ENCODE measurements around the gene ZFP36L1.

Gene ZFP36L1, protein sequence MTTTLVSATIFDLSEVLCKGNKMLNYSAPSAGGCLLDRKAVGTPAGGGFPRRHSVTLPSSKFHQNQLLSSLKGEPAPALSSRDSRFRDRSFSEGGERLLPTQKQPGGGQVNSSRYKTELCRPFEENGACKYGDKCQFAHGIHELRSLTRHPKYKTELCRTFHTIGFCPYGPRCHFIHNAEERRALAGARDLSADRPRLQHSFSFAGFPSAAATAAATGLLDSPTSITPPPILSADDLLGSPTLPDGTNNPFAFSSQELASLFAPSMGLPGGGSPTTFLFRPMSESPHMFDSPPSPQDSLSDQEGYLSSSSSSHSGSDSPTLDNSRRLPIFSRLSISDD

DNA sequence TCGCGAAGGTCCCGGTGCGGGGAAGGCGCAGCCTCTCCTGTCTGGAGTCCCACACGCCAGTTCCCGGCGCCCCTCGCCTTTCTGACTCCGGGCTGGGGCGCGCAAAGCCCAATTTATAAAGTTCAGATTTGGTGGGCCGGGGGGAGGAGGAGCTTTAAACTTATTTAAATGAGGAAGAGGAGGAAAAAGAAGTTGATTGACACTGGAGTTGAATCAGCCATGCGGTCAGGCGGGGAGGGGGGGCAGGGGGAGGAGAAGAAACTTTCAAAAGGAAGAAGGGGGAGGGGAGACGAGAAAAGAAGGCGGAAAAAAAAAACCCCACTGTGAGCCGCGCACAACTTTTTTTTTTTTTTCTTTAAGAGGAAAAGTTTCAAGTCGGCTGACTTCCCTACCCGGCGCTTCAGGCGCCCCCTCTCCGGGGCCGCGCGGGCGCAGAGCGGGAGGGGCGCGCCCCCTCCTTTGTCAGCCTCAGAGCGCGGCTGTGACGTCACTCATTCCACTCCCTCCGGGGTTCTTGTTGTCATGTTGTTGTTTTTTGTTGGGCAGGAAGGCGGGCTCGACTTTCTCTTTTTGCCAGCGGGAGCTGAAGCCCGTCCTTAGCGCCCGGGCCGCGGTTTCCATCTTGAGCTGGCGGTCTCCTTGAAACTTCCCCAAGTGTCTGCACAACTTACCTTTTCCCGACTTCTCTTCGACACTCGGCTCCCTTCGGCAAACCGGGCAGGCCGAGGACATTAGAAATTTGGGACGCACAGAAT lies at the start of gene ZFP36L1:
Gene ZFP36L1 (minus strand): TSS at position 89 of the 755 bp plus-strand sequence. CDS start 129 bp downstream, outside the sequence.
- DNase-seq = peak; percentile 70

DNA sequence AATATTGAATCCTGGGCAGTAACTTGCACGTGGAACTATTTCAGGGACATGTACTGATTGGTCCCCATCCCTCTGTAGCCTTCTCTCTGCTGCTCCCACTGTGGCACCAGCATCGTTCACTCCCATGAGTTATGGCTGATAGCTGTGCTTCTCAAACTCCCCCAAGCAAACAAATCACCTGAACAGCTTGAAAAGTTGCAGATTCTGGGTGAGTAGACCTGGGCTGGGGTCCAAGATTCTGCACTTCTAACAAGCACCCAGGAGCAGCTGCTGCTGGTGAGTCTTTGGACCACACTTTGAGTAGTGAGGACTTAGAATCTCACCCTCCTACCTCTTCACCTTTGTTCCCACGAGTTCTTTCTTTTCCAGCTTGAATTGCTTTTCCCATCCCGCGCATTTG lies 49.4 kb upstream of the ZFP36L1 start:
- DNase-seq = no peak

DNA sequence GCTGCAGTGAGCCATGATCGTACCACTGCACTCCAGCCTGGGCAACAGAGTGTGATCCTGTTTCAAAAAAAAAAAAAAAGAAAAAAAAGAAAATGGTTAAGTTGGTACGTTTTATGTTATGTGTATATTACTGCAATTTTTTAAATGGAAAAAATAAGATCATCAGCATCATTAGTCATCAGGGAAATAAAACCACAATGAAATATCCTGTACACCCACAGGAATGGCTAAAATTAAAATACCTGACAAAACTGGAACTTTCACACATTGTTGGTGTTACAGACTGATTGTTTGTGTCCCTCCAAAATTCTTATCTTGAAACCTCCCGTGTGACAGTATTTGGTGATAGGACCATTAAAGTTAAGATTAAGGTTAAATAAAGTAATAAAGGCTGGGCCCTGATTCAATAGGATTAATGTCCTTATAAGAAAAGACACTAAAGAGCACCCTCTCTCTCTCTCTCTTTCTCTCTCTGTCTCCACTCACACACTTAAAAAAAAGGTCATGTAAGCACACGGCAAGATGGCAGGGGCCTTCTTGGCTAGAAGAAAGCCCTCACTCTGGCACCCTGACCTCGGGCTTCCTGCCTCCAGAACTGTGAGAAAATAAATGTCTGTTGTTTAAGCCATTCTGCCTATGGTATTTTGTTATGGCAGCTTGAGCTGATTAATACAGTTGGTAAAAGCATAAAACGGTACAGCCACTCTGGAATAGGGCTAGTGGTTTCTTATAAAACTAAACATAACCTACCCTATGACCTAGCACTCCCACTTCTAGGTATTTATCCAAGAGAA lies 48.3 kb upstream of the ZFP36L1 start:
- DNase-seq = no peak

DNA sequence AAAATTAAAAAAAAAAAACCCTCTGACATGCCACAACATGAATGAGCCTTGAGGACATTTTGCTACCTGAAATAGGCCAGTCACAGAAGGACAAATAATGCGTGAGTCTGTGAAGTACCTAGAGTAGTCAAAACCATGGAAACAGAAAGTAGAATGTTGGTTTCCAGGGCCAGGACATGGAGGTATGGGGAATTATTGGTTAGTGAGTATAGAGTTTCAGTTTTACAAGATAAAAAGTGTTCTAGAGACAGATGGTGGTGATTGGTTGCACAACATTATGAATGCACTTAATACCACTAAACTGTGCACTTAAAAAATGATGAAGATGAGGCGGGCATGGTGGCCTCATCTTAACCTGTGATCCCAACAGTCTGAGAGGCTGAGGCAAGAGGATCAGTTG lies 47.6 kb upstream of the ZFP36L1 start:
- no peak for DNase-seq

DNA sequence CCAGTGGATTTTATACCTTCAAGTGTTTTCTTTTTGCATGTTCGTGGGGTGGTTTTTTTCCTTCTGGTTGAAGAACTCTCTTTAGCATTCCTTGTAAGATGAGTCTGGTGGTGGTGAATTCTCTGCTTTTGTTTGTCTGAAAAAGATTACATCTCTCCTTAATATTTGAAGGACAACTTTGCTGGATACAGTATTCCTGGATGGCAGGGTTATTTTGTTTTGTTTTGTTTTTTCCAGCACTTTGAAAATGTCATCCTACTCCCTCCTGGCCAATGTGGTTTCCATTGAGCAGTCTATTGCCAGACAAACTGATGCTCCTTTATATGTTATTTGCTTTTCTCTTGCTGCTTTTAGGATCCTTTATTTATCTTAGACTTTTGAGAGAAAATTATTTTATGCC lies 43.2 kb upstream of the ZFP36L1 start:
- DNase-seq = no peak

DNA sequence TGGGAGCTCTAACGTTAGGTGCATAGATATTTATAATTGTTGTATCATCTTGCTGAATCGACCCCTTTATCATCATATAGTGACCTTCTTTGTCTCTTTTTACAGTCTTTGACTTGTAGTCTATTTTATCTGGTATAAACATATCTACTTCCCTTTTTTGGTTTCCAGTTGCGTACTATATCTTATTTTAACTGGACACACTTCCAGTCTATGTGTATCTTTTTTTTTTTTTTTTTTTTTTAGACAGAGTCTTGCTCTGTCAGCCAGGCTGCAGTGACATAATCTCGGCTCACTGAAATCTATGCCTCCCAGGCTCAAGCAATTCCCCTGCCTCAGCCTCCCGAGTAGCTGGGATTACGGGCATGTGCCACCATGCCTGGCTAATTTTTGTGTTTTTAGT lies 41.9 kb upstream of the ZFP36L1 start:
- DNase-seq = no peak

DNA sequence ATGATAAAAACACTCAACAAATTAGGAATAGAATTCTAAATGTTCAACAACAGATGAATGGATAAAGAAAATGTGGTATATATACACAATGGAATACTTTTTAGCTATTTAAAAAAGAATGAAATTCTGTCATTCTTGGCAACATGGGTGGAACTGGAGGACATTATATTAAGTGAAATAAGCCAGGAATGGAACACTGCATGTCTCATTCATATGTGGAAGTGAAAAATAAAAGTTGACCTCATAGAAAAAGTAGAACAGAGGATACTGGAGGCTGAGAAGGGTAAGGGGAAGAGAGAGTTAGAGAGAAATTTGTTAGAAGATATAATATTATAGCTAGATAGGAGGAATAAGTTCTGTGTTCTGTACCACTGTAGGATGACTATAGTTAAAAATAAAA lies 35.8 kb upstream of the ZFP36L1 start:
- DNase-seq = no peak

DNA sequence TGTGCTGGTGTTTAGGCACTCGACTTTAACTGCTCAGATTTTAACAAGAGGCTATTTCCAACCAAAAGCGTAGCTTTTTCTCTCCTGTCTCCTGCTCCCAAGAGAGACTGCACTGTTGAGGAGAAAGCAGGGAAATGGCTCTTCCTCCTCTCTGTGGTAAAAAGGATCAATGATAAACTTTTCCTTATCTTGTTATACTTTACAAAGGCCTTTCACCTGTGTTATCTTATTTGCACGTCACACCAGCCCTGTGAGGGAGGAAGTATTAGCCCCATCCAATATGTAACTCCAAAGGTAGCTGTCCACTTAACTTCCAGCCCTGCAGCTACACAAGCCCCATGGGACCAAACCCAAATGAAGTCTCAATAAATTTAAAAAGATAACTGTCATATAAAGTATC lies 32.9 kb upstream of the ZFP36L1 start:
- no peak for DNase-seq

DNA sequence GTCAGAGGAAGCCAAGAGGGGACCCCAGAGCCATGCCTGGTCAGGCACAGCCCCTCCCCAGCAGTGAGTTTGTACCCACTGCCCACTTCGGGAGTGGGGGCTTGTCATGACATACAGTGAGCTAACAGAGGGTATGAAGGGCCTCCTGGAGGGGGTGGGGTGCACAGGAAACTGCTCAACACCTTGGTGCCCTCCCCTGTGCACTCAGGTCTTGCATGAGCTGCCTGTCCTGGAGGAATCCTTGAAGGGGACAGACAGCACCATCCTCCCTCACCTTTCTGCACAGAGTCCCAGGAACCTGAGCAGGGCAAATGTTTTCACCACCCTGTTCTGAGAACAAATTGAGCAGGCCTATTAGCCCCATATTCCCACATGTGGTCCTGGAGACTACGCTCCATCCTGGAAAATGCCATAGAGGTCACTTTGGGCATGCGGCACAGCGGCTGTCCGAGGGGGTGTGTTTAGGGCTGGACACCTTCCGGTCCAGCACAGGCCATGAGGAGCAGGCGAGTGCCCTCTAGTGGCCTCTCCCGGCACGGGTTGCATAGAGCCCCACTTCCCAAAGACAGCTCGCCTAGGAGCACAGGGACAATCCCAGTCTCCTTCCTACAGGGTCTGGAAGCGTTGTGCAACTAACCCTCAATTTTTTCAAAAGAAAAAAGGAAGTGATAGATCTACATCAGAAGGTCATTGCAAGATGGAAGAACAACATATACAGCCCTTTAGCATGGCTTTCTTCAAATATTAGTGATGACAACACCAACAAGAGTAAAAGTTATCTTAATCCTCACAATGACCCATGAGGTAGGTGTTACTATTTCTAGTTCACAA lies 31.9 kb upstream of the ZFP36L1 start:
- peak; percentile 13 for DNase-seq

DNA sequence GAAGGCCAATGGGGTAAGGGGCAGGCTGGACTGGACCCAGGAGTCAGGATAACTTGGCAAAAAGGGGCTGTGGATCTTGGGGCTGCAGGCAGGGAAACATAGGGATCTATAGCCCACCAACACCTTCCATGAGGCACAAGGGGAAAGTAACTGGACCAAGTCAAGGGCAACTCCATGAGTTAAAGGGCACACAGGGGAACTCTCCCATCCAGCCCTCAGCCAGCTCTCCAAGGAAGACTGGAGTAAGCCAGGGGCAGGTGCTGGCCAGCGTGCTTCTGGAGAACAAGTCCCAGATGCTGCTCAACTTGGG lies 31.3 kb upstream of the ZFP36L1 start:
- no peak for DNase-seq

DNA sequence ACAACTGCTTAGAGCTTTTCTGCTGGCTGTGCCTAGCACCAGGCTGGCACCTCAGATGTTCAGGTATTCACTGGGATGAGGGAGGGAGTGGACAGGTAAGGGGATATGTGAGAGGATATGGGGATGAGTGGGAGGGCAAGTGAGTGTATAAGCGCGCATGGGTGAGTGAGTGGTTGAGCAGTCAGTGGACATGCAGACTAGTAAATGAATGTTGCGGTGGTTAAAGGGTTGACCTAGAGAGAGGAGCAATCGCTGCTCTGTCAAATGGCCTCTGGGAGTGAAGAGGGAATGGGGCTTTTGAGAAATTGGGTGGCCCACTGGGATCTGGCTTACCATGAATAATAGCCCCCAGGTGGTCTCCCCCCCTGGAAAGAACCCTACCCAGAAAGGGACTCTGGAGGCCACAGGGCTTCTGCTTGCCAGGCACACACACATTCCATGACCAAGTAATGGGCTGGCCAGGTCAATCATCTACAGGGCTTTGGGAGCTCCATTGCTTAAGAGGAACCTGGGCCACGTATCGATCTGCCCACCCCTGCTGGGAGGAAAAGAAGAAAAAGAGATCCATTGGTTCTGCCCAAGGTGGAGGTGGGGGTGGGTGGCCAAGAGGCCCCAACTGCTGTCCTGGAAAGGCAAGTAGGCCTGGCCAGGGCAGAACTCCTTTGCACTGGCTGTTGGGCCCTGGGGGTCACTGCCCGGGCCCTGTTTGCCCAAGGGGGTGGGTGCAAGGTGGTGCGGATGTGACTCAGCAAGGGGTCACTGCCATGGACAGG lies 30.8 kb upstream of the ZFP36L1 start:
- DNase-seq = no peak

DNA sequence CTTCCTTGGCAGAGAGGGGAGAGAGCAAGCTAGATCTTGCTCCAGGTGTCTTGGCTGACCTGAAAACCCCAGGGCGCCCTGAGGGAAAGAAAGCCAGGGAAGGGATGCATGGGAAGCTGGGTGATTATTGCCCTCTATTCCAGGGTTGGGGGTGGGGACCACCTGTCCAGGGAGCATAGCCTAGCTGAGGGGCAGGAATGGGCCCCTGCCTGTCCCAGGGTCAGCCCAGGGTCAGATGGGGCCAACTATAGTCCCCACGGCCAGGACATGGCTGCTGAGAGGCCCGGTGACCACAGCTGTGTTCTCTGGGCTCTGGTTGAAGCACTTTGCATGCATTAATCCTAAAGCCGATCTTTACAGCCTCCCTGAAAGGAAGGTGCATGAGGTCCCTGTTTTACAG lies 30.1 kb upstream of the ZFP36L1 start:
- DNase-seq = no peak

DNA sequence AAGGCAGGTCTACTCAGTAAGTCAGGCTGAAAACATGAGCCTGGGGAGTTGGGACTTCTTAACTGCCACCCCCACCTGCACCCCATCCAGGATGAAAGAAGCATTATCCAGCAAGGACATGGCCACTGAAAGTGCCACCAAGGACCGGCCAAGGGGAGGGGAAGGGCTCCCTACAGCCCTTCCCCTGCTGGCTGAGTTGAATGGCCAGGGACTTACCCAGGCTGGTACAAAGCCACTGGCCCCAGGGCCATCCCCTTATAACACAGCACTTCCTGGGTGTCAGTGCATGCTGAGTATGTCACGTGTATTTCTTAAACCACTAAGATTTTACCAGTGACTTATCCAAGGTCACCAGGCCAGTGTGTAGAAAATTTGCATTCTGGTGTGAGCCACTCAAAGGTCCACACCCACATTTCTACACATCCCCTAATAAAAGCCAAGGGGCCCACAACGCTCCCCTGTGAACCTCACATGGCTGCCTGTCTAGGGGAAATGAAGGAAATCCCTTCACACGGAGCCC lies 29.3 kb upstream of the ZFP36L1 start:
- no peak for DNase-seq

DNA sequence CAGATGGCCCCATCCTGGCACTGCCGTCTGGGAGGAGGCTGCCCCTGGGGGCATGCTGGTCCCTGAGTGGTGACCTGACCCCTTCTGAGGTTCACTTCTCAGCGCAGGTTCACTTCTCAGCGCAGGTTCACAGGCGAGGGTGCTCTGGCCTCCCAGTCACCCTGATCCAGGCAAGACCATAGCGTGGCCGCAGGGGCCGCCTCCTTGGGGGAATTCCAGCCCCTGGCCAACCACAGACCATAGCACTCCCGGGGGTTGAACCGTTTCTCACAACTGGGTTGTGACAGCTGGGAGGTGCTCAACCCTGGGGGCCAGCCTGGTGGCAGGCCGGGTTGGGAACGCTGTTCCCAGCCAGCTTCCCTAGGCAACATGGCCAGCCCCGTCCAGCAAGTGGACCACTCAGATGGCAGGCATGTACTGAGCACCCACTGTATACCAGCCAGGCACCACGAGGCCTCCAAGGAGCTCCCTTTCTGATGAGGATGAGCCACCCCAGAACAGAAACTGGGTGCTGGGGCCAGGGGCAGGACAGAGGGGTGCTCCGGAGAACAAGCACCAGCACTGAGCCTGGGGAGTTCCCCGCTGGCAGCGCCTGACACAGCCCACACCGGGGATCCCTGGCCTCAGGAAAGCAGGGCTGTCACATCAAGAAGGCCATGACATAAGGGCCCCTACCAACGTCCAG lies 28.3 kb upstream of the ZFP36L1 start:
- DNase-seq = no peak

DNA sequence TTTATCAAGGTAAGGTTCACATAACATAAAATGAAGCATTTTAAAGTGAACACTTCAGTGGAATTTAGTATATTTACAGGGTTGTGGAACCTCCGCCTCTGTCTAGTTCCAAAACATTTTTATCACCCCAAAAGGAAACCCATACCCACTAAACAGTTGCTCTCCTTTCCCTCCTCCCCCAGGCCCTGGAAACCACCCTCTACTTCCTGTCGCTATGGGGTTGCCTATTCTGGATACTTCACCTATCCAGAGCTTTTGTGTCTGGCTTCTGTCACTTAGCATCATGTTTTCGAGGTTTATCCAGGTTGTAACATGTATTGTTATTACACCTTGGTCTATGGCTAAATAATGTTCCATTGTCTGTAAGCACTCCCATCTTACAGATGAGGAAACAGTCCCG lies 27.7 kb upstream of the ZFP36L1 start:
- no peak for DNase-seq

DNA sequence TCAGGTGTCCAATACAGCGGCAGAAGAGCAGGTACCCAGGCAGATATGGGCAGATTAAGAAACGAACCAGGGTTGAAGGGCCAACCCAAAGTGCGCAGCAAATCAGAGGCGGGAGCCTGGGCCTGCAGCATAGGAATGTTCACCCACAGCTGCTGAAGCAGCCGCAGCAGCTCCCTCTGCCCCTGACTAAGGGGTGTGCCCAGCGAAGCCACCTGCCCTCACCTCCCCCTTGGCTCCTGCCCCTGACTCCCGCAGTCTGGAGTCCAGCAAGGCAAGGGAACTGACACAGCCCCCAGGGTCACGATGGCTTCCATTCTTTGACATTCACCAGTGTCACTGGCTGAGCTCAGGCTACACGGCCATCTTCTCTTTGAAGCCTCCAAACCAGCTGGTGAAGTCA lies 27.3 kb upstream of the ZFP36L1 start:
- no peak for DNase-seq

DNA sequence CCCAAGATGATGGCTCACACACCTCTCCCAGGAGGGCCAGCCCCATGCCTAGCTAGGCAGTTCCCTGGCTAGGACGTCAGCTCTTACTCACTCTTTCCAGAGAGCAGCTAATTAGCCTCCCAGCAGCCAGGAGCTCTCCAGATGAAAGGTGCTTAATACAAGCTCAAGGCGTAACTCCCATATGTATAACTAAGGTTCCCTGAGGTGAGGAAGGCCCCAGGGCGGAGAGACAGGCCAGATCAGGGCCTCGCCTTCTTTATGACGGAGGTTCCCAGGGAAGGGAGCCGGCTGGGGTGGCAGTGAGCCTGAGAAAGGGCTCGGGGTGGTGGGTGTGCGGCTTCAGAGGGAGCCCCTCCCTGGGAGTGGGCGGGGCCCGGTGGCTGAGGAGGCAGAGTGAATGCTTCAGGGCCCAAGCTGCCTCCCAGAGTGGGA lies 26.4 kb upstream of the ZFP36L1 start:
- no peak for DNase-seq

DNA sequence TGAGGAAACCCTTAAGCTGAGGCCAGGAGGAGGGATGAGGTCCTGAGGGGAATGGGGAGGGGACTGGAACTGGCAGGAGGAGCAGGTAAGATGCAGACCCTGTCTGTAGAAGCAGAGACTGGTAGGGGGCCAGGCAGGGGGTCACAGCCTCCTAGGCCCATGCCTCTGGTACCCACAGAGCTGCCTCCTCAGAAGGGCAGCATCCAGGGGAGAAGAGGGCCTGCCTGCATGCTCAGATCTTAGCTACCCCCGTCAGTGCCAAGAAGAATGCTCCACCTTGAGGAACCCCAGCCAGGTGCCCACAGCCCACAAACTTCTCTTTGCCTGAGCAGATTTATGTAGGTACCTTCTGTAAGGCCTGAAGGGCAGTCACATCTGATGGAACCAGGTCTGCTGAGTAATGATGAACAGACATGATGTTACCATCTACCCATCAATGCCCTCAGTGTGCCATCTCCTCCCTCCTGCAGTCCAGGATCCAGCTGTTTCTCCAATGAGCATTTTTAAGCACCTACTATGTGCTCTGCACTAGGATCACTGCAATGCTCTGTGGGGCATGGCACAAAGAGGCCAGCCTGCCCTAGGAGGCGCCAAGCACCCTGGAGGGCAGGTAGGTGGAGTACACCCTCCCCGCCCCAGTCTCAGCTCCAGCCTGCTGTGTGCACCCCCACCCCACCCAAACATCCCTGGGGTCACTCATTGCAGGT lies 24.8 kb upstream of the ZFP36L1 start:
- no peak for DNase-seq

DNA sequence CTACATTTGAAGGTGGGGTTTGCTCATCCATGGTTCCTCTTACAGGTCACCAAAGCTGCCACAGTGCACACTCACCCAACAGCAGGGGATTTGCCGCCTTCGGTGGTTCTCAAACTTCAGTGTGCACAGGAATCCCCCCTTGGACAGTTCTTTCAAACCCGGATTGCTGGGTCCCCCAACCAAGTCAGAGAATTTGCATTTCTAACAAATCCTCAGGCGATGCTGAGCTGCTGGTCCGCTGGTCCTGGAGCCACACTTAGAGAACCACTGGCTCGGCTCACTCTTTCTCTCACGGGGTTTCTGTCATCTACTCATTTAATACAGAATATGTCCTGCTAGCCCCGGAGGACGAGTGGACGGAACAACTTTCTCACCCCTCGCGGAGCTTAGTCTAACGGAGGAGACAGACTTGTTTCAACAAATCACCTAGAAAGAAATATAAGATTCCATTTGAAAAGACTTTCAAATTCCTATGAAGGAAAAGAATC lies 24.1 kb upstream of the ZFP36L1 start:
- no peak for DNase-seq

DNA sequence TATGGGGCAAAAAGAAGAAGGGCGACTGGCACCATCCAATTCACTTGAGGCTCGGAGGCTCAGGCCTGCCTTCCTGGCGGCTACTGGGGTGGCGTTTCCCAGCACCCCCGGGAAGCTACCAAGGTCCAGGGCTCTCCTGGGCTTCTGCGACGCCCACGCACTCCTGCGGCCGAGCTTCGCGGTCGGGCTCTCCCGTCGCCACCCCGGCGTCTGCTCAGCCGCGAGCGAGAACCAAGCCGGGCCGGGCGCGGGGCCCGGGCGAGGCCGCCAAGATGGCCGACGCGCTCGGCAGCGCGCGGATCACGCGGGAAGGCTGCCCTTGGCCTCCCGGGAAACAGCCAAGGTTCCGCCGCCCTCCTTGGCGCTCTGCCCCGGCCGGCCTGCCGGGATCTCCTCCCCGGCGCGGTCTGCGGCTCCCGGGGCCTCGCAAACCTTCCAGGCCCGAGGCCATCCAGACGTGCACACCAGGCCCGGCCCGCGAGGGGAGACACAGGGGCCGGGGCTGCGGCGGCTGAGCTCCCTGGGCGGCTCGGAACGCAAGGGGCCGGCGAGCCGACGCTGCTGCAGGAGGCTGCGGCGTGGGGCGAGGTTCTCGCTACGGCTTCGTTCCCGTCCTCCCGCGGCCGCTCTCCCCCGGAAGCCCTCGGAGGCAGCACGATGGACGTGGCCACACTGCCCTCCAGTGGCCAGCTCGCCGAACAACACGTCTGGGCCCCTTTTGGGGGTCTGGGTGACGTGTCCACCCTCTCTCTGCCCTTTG lies 23.5 kb upstream of the ZFP36L1 start:
- peak; percentile 80 for DNase-seq
